GM13976 (cell line): ENCODE measurements around the gene SEMA7A.
"Not testable (repeated sequence)": the region's sequence is repeated elsewhere in the genome, so short reads cannot be mapped to it uniquely, and the experiment has no call there.

Source experiments
- DNase-seq: peaks from one replicate; pipeline ENCODE4 v3.0.0; 2012; ENCODE audit warnings: low spot score
- CTCF ChIP-seq: IDR thresholded peaks from 2 replicates; pipeline ENCODE4 v1.5.1; 2012; ENCODE audit warnings: borderline replicate concordance, mild to moderate bottlenecking; ENCODE audit not compliant: insufficient read depth; ENCODE audit errors: extremely low read depth, missing control alignments, control extremely low read depth
- in situ Hi-C: fragments of 300-500 bp; cut with MboI; formaldehyde crosslinking; loops from one replicate; pipeline ENCODE4 v1.12.0; 2022; ENCODE audit warnings: low sequenced_read_pairs, mixed read lengths, inconsistent platforms; ENCODE audit not compliant: unreplicated experiment

Gene SEMA7A

GRCh38 chr15:74391582-74392450 lies 41.9 kb downstream of the SEMA7A start:
- TF ChIP-seq CTCF: no peak
- in situ Hi-C loops: no loop called here
- no peak for DNase-seq

GRCh38 chr15:74390647-74391288 lies 43.0 kb downstream of the SEMA7A start:
- TF ChIP-seq CTCF: no peak
- DNase-seq: no peak
- in situ Hi-C loops: no loop called here

- DNase-seq, in situ Hi-C loops: not testable (repeated sequence)
These were observed 43.6 kb downstream of the SEMA7A start for GRCh38 chr15:74390049-74390646.

GRCh38 chr15:74389241-74390048 lies 44.3 kb downstream of the SEMA7A start:
- no peak for DNase-seq
- in situ Hi-C loops: no loop called here
- no peak for TF ChIP-seq CTCF

GRCh38 chr15:74388363-74388951 lies 45.3 kb downstream of the SEMA7A start:
- no peak for DNase-seq

More at GRCh38 chr15:74388363-74388951, 45.3 kb downstream of the SEMA7A start:
- in situ Hi-C loops: no loop called here
- no peak for TF ChIP-seq CTCF
